MM.1S (cell line): Measurements from ENCODE around the gene DCANP1.

ENCODE experiments used
- DNase-seq: peaks from one replicate; pipeline ENCODE4 v3.0.0-alpha.2; 2015
- H2AFZ ChIP-seq: fragments of 300-600 bp; sonication (generic); 2 replicates; pipeline ENCODE4 v1.6.0; 2016; ENCODE audit warnings: antibody characterized with exemption, low read length
- H3F3A ChIP-seq: fragments of 300-600 bp; sonication (generic); 2 replicates; pipeline ENCODE4 v1.6.1; 2016; ENCODE audit warnings: mild to moderate bottlenecking, antibody characterized with exemption, low read length, moderate library complexity, mixed read lengths; ENCODE audit not compliant: insufficient read depth
- H3K27ac ChIP-seq: fragments of 300-600 bp; sonication (generic); 2 replicates; pipeline ENCODE4 v1.5.1; 2016; ENCODE audit warnings: mild to moderate bottlenecking, low read length
- H3K27me3 ChIP-seq: fragments of 300-600 bp; sonication (generic); replicated peaks from 2 replicates; pipeline ENCODE4 v1.6.0; 2016; ENCODE audit warnings: low read length; ENCODE audit not compliant: insufficient read depth
- H3K36me3 ChIP-seq: fragments of 300-600 bp; sonication (generic); replicated peaks from 2 replicates; pipeline ENCODE4 v1.6.1; 2016; ENCODE audit warnings: mild to moderate bottlenecking, low read length, mixed read lengths; ENCODE audit not compliant: insufficient read depth
- H3K4me1 ChIP-seq: fragments of 300-600 bp; sonication (generic); 2 replicates; pipeline ENCODE4 v1.6.1; 2016; ENCODE audit warnings: low read length, mixed read lengths
- H3K4me2 ChIP-seq: fragments of 300-600 bp; sonication (generic); 2 replicates; pipeline ENCODE4 v1.6.0; 2016; ENCODE audit warnings: low read depth, low read length
- H3K4me3 ChIP-seq: fragments of 300-600 bp; sonication (generic); 2 replicates; pipeline ENCODE4 v1.5.1; 2016; ENCODE audit warnings: low read length, mixed read lengths
- H3K79me2 ChIP-seq: fragments of 300-600 bp; sonication (generic); 2 replicates; pipeline ENCODE4 v1.6.1; 2016; ENCODE audit warnings: mixed run types, low read length, mixed read lengths
- H3K9ac ChIP-seq: fragments of 300-600 bp; sonication (generic); 2 replicates; pipeline ENCODE4 v1.6.1; 2016; ENCODE audit warnings: low read length, mixed read lengths
- H3K9me2 ChIP-seq: fragments of 300-600 bp; sonication (generic); replicated peaks from 2 replicates; pipeline ENCODE4 v1.6.1; 2016; ENCODE audit warnings: mild to moderate bottlenecking, low read length, mixed read lengths; ENCODE audit not compliant: insufficient read depth
- H3K9me3 ChIP-seq: fragments of 300-600 bp; sonication (generic); replicated peaks from 2 replicates; pipeline ENCODE4 v1.6.1; 2016; ENCODE audit warnings: mild to moderate bottlenecking, low read length, mixed read lengths; ENCODE audit not compliant: insufficient read depth
- H4K20me1 ChIP-seq: fragments of 300-600 bp; sonication (generic); 2 replicates; pipeline ENCODE4 v1.6.1; 2016; ENCODE audit warnings: mild to moderate bottlenecking, low read length, moderate library complexity, mixed read lengths; ENCODE audit not compliant: insufficient read depth
- EZH2 ChIP-seq: fragments of 300-600 bp; sonication (generic); optimal IDR thresholded peaks from 2 replicates; pipeline ENCODE3; 2017; ENCODE audit warnings: low read depth, mild to moderate bottlenecking, antibody characterized with exemption, low read length, mixed read lengths
- EZH2phosphoT487 ChIP-seq: fragments of 300-600 bp; sonication (generic); IDR thresholded peaks from 2 replicates; pipeline ENCODE4 v1.6.1; 2018; ENCODE audit warnings: antibody characterized with exemption, low read length
- TF ChIP-seq, protein P1 (sequence below): fragments of 300-600 bp; sonication (generic); IDR thresholded peaks from 2 replicates; pipeline ENCODE4 v1.5.1; 2016; ENCODE audit warnings: antibody characterized with exemption, low read length, mixed read lengths

Gene DCANP1

DNA sequence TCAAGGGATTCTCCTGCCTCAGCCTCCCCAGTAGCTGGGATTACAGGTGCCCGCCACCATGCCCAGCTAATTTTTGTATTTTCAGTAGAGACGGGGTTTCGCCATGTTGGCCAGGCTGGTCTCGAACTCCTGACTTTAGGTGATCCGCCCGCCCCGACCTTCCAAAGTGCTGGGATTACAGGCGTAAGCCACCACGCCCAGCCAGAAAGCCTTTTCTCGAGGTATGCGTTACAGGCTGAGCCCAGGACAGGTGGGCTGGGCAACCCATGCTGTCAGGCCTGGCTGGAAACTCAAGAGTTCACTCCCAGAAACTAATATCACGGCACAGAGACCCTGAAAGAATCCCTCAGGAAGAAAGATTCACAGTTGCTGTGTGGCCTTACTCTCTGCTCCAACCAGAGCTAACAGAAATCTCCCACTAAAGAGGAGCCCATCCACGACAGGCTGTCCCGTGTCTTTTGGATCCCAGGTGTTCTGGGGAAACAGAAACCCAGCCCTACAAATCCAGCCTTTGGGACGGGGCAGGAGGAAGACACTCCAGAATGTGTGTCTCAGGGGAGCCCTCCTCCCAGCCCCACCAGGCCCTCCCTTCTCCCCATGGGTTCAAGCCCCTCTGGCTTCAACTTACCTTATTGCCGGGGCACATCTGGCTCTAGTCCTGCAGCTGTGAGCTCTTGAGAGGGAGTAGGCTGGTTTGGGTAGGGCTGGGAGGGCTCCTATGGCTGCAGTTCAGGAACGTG lies 4.6 kb upstream of the DCANP1 start:
- Histone ChIP-seq H3K4me1 (no peaks in the 10 kb centered on the region; the same call in 1 of the 2 replicates), H3K36me3 (no peaks in the 10 kb centered on the region), H3K4me3 (no peak overlapping the region), H2AFZ (no peak overlapping the region), H3K27ac (no peak overlapping the region), H4K20me1 (no peaks in the 10 kb centered on the region), H3K27me3 (no peaks in the 10 kb centered on the region), H3K9me2 (no peaks in the 10 kb centered on the region), H3F3A (no peaks in the 10 kb centered on the region), H3K4me2 (no peak overlapping the region), H3K9ac (no peak overlapping the region), H3K79me2 (no peaks in the 10 kb centered on the region), H3K9me3 (no peaks in the 10 kb centered on the region)
- DNase-seq: no peak
- TF ChIP-seq, protein P1, sequence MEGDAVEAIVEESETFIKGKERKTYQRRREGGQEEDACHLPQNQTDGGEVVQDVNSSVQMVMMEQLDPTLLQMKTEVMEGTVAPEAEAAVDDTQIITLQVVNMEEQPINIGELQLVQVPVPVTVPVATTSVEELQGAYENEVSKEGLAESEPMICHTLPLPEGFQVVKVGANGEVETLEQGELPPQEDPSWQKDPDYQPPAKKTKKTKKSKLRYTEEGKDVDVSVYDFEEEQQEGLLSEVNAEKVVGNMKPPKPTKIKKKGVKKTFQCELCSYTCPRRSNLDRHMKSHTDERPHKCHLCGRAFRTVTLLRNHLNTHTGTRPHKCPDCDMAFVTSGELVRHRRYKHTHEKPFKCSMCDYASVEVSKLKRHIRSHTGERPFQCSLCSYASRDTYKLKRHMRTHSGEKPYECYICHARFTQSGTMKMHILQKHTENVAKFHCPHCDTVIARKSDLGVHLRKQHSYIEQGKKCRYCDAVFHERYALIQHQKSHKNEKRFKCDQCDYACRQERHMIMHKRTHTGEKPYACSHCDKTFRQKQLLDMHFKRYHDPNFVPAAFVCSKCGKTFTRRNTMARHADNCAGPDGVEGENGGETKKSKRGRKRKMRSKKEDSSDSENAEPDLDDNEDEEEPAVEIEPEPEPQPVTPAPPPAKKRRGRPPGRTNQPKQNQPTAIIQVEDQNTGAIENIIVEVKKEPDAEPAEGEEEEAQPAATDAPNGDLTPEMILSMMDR: no peak
- TF ChIP-seq EZH2phosphoT487 (no peak), EZH2 (no peak)

DNA sequence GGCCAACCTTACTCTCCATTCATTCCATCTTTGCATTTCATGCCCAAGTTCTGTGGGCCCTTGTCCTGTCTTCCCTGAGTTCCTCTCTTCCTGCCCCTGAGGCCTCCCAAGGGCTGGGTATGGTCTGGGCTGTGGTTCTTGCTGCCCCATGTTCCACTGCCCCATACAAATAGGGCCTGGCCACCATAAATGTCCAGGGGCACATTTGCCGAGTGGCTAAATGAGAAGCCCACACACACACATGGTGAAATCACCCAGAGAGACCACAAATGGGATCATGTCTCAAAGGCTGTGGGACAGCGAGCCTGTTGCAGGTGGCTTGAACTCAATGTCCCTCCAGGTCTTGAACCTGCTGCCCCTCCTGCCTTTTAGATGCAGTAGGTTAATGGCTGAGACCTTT lies 3.8 kb upstream of the DCANP1 start:
- TF ChIP-seq EZH2 (no peak), EZH2phosphoT487 (no peak)
- TF ChIP-seq, protein P1: no peak
- H3K9ac ChIP-seq: no peak overlapping the region

DNA sequence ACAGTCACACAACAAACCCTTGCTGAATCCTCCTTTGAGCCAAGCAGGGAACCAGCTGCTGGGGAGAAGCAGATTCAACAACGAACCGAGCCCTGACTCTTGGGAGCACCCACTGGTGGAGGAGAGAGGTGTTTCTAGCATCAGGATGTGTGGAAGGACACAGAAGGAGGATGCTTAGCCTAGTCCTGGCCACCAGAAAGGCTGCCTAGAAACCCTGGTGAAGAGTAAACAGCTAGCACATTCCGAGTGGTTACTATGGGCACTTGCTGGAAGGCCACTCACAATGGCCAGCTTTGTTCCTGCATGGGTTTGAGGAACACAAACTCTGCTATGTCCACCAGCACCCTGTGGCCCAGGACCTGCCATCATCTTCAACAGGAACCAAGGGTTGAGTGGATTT lies 3.2 kb upstream of the DCANP1 start:
- H3K9me3 ChIP-seq: no peaks in the 10 kb centered on the region
- H4K20me1 ChIP-seq: no peaks in the 10 kb centered on the region
- no peak for TF ChIP-seq EZH2
- TF ChIP-seq EZH2phosphoT487: no peak
- TF ChIP-seq, protein P1: no peak
- no peak overlapping the region for H2AFZ ChIP-seq
- H3K27me3 ChIP-seq: no peaks in the 10 kb centered on the region
- H3K4me3 ChIP-seq: no peak overlapping the region
- H3K9ac ChIP-seq: no peak overlapping the region
- H3K27ac ChIP-seq: no peak overlapping the region
- no peaks in the 10 kb centered on the region for H3K9me2 ChIP-seq
- DNase-seq: no peak
- no peaks in the 10 kb centered on the region for H3K36me3 ChIP-seq
- no peaks in the 10 kb centered on the region for H3F3A ChIP-seq
- no peak overlapping the region for H3K4me2 ChIP-seq
- no peaks in the 10 kb centered on the region for H3K79me2 ChIP-seq
- no peaks in the 10 kb centered on the region; the same call in 1 of the 2 replicates for H3K4me1 ChIP-seq

More for the DNA sequence above, 3.8 kb upstream of the DCANP1 start:
- H2AFZ ChIP-seq: no peak overlapping the region
- H3K4me3 ChIP-seq: no peak overlapping the region
- H3K9me2 ChIP-seq: no peaks in the 10 kb centered on the region
- H3K36me3 ChIP-seq: no peaks in the 10 kb centered on the region
- no peak overlapping the region for H3K27ac ChIP-seq
- H3K4me2 ChIP-seq: no peak overlapping the region
- no peaks in the 10 kb centered on the region for H3F3A ChIP-seq
- no peaks in the 10 kb centered on the region for H3K79me2 ChIP-seq
- no peaks in the 10 kb centered on the region for H3K27me3 ChIP-seq
- no peaks in the 10 kb centered on the region for H4K20me1 ChIP-seq
- no peaks in the 10 kb centered on the region; the same call in 1 of the 2 replicates for H3K4me1 ChIP-seq
- DNase-seq: no peak
- H3K9me3 ChIP-seq: no peaks in the 10 kb centered on the region
